OCI-M1 (cell line): ENCODE results near the gene GUCA2A.
A peak's percentile ranks its signal among the peaks of the same experiment; 100 is the strongest.

Source experiments
- DNase-seq: peaks from one replicate; lab custom pipeline; 2025; lab: John Stamatoyannopoulos, UW

The GUCA2A gene

DNA sequence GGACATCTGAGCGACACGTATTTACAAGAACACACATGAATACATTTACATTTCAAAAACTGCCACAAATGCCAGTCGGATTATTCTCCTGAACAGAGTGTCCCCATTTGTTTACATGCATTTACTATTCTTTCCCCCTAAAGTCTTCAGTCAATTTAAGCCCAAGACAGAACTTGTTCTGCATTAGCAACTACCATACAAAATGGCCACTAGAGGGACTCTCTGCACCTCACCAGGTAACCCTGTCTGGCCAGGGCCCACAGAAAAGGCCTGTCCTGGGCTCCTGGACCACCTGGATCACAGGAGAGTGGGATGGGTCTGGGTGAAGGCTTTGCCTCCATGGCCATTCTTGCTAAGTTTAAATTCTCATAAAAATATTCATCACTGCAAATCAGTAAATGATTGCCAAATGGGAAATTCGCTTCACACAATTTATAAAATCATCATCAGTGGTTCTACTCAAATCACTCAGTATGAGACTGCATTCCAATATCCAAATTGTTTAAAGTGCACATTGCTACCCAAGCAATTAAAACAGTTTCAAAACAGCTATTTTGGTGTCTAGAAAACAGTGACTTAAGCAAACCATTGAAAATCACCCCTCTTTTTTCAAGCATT is 12.5 kb upstream of the GUCA2A start:
- DNase-seq: peak; percentile 63

DNA sequence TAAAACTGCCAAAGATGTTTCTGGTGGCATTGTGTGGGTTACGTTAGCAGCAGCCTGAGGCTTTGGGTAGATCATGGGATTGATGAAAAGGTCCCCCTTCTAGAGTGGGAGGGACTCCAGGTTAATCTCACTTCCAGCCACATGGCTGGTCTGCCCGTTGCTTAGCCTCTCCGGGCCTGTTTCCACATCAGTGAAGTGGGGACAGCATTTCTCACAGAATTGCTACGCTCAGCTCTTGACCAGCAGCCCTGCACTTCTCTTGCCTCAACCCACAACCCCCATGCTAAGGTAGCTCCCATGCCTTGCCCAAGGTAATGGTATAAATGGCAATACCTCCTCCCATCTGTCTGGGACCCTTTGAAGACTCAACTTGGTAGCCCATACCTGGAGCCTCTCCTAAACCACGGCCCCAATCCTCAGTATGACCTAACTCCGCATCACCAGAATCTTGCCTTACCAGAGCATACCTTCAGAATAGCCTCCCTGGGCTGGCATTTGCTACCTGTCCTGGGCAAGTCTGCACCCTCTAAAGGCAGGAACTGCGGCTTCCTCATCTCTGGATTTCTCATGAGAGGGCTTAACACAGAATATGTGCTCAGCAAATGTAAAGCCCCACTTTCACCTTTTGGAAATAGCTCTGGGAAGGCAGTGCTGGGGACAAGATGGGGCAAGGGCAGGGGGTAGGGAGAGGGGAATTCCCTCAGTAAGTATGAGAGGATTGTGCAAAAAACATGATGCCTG is 10.9 kb upstream of the GUCA2A start:
- no peak for DNase-seq

GRCh38 chr1:42173961-42174735 is 9.6 kb upstream of the GUCA2A start:
- DNase-seq: no peak

DNA sequence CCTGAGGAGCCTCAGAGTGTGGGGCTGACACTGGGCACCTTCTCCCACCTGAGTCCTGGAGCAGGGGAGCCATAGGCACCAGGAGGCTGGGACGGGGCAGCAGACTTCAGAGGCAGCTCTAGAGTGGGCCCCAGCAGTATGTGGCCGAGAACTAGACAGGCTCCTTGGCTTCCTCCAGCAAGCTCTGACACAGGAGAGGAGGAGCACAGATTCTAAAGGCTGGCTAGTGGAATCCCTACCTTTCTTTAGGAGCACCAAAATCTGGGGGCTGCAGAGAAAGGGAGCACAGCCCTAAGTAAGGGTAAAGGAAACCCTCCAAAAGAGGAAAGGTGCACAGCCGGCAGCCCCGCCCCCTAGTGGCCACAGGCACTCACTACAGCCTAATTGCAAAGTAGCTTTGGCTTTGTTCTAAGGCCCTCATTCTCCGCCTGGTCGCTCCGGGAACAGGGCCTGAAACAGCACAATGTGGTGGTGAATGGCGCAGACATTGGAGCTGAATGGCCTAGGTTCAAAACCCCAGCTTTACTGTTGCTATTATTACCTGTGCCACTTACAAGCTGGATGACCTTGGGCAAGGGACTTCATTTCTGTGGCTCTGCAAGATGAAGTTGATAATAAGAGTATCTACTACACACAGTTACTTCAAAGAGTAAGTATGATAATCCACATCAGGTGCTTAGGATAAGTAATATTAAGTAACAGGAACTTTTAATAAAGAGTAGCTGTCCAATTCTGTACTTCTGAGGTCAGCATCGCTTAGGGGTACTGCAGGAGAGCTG is 8.8 kb upstream of the GUCA2A start:
- peak; percentile 69 for DNase-seq

DNA sequence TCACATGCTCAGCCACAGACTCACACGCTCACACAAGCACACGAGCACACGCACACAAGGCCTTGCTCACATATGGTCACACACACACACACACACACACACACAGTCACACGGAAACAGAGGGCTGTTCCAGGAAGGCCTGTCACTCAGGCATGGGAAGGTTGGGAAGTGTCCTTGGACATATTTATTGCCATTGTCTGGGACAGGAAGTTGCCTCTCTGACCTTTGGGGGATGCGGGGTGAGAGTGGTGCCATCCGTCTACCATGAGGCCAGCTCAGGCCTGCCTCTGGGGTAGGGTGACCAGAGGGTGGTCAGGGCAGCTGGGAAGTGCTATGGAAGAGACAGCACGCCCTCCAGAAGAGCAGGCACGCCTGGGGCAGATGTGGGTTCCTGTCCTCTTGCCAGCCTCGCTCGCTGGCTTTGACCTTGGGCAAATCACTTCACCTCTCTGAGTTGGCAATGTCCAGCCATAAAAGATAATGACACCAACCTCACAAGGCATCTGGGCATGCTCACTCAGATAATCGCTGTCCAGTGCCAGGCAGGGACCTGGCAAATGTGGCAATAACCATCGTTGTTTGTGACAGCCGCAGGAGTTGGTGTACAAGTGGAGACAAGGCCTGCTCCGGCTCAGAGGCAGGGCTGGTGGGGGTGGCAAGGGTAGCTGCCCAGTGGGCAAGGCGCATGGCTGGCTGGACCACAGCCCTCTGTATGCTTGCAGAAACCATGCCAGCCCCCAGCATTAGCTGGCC is 8.0 kb upstream of the GUCA2A start:
- no peak for DNase-seq

DNA sequence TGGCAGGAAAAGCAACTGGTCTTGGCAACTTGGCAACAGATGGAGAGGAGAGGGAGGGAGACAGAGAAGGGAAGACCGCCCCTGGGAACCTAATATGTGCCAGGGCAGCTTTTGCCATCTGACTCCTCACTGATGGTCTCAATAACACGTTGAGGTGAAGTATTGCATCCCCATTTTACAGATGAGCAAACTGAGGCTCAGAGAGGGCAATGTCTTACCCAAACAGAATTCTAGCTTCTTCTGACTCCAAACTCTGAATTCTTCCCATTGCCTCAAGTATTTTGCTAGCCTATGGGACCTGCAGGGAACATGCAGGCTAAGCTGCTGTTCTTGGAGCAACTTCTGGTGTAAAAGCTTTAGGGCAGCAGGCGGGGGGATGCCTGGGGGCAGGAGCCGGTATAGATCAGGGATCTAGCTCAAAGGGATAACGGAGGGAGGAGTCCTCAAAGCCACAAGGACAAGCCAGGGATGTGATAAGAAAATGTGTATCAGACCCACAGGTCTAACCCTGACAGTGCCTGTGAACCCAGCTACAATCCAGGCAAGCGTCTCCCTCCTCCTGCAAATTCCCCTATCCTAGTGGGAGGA is 7.2 kb upstream of the GUCA2A start:
- no peak for DNase-seq

- no peak for DNase-seq
These were observed 6.5 kb upstream of the GUCA2A start for GRCh38 chr1:42170779-42171621.

GRCh38 chr1:42168763-42169162 is 4.2 kb upstream of the GUCA2A start:
- DNase-seq: no peak

GRCh38 chr1:42168391-42168670 is 3.8 kb upstream of the GUCA2A start:
- DNase-seq: peak; percentile 18

DNA sequence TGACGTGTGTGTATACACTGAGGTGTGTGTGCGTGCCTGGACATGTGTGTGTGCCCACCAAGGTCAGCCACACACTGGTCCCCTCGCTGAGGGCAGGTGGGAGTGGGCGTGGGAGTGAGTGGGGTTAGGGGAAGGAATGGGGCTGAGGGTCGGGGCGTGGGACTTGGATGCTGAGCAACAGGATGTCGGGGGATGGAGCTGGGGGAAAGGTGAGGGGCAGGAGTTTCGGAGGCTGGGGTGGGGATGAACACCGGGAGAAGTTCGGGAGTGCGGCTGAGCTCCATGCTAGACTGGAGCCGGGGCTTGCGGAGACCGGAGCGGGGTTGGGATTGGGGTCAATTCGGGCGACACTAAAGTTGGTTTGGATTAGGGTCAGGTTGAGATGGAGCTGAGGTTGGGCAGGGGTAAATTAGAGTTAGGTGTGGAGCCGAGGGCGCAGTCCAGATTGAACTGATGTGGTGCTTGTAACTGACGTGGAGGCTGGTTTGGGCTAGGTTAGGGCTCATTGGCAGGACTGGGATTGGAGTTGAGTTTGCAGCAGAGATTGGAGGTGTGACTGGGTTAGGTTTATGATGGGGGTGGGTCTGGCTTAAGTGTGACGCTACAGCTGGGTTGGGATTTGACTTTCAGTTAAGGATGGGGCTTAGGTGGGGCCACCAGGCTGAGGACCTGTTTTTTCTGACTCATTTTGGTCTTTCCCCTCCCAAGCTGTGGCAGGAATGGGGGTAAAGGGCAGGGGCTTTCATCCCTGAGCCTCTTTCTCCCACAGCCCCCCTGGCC is 3.3 kb upstream of the GUCA2A start:
- no peak for DNase-seq

GRCh38 chr1:42165511-42166210 is 1.1 kb upstream of the GUCA2A start:
- DNase-seq: no peak

DNA sequence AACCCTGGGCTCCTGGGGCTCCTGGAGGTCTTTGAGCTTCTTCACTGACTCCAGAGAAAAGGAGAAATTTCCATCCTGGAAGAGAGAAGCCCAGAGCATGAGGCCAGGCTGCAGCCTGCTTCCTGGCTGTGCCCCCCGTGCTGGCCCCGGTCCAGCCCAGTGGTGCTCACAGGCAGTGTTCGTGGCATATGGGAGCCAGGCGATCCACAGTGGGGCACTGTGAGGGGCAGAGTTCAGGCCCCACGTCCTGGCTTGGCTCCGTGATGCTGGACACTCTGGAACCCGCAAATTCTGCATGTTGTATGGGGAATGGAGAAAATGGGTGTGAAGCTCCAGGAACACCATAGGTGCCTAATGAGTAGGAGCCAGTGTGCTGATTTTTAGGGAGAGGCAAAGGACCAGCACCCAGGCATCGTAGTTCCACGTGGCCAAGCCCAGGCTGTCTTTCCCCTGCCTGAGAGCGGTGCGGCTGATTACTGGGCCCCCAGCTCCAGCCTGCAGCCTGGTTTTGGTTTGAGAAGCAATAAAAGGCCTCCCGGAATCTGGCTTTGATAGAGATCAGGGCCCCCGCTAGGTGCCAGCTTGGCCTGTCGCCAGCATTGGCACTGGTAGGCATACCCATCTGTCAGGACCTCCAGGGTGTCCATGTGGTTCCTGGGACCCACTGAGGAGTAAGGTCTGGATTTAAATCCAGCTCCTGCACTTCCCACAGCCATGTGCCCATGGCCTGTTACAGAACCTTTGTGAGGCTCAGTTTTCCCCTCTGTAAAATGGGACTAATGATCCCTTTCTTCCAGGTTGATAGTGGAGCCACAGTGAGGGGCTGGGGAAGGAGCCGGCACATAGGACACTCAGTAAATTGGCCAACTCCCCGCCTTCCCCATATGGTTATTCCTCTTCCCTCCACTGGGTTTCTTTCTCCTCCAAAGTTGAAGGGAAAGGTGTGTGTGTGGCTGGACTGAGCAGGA is 725 bp downstream of the GUCA2A start:
- DNase-seq: no peak

- DNase-seq: no peak
These were observed 1.4 kb downstream of the GUCA2A start for GRCh38 chr1:42163114-42163513.

GRCh38 chr1:42162181-42162580 is 2.4 kb downstream of the GUCA2A start:
- DNase-seq: no peak

DNA sequence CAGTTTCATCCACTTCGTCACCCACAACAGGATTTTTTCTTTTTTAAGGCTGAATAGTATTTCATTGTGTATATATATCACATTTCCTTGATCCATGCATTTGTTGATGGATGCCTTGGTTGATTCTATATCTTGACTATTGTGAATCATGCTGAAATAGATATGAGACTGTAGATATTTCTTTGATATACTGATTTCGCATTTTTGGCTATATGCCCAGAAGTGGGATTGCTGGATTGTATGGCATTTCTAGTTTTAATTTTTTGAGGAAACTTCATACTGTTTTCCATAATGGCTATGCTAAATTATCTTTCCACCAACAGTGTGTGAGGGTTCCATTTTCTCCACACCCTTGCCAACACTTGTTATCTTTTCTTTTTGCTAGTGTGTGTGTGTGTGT is 6.4 kb downstream of the GUCA2A start:
- no peak for DNase-seq

DNA sequence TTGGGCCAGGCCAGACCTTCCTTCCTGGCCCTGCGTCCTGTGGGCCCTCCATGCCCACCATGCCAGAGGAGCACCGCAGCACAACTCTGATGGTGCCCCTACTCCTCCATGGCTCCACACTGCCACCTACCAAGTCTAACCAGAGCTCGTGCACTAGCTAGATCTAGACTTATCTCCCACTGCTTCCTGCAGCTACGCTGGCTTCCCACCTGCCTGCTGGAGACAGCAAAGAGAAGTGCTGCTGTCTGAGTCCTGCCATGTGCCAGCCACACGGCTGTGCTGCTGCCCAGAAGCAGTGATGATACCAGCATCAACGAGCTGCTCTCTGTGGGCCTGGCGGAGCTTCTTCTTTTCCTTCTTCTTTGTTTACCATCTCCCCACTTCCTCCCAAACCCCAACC is 6.9 kb downstream of the GUCA2A start:
- DNase-seq: peak; percentile 9

- DNase-seq: no peak
These were observed 9.2 kb downstream of the GUCA2A start for GRCh38 chr1:42155362-42155761.

- no peak for DNase-seq
These were observed 9.9 kb downstream of the GUCA2A start for GRCh38 chr1:42154685-42155084.
